Measurements from ENCODE around the gene DNAJC18.
"Not testable (repeated sequence)": the region's sequence is repeated elsewhere in the genome, so short reads cannot be mapped to it uniquely, and the experiment has no call there.

The DNAJC18 gene

DNA sequence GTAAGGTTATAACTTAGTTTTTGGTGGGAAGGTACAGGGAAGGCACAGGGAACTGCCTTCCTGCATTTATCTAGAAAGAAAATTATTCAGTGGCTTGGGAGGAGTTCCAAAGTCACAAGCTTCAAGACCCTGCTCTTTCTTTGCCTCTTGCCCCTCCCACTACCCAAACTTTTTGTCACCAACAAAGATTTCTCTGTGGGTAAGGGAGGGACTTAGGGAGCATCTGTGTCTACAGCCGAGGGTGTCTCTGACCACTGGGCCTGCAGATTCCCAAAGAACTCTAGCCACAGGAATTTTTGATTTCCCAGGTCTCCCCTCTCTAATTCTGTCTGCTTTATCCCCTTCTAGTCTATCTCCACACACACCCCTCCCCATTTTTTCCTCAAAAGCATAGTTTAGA, 21.1 kb upstream of the DNAJC18 start:
- DNase-seq: no peak

DNA sequence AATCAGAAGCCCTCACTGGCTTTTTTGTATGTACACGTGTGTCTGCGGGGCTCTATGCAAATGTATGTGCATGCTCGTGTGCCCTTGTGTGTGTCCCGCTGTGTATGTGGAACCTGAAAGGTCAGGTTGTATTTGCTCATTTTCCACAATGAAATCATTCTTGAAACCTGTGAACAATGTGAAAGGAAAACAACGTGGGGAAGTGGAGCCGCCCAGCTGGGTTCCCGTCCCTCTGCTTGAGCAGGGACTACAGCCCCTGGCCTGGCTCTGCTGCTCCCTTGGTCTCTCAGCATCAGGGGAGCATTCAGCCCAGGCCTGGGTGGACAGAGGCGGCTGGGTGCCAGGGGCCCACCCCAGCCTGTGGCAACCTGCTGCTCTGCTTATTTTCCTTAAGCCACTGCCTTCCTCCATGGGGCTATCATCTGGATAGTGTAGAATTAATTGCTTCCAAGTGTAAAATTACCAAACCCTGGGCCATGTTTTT, 20.2 kb upstream of the DNAJC18 start:
- peak; percentile 66 to 72 for DNase-seq

DNA sequence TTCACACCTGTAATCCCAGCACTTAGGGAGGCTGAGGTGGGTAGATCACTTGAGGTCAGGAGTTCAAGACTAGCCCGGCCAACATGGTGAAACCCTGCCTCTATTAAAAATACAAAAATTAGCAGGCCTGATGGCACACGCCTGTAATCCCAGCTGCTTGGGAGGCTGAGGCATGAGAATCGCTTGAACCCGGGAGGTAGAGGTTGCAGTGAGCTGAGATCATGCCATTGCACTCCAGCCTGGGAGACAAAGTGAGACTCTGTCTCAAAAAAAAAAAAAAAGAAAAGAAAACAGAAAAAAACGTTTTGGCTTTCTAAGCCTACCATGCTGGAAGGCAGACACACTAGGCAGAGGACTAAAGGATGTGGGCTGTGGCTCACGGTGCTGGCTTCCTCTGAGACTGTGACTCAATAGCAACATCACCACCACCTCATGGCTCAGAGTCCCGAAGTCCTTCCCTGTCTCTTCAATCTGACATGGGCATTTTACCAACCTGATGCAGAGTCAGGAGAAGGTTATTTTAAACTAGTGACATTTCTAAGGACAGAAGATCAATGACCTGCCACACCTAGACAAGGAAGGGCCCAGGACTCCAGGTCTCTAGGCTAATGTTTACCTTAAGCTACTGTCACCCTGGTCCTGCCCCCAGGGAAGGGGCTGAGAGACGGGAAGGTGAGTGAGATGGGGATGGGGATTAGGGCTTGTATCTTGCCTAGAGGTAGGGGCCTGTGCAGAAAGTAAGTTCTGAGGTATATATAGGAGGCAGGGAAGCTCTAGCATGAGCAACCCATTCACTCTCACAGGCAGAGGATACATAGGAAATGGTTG, 19.5 kb upstream of the DNAJC18 start:
- DNase-seq: peak; percentile 74 to 80

DNA sequence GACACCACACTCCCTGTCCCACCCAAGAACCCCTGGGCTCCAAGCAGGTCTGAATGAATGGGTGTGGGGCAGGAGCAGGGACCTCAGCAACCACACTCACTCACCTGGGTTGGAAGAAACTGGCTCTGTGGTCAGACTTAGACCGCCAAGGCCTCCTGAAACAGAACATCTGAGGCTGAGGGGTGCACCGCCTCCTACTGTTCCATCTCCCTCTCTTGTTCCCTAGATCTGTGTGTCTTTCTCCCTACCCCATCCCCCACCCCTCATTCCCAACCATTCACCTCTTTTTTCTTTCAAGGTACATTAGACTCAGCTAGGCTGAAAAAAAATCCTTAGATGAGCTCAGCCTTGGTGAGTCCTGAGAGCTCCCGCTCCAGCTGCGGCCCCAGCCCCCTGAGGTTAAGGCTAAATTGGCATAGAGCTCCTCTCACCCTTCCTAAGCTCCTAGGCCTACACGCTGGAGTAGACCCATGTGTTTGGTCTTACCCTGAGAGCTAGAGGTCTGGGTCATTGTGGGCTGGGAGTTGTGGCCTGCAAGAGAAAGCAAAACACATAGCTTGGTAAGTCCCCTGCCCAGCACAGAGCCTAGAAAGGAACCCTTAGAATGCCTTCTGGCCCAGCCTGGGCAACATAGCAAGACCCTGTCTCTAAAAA, 18.5 kb upstream of the DNAJC18 start:
- peak; percentile 46 to 56 for DNase-seq

DNA sequence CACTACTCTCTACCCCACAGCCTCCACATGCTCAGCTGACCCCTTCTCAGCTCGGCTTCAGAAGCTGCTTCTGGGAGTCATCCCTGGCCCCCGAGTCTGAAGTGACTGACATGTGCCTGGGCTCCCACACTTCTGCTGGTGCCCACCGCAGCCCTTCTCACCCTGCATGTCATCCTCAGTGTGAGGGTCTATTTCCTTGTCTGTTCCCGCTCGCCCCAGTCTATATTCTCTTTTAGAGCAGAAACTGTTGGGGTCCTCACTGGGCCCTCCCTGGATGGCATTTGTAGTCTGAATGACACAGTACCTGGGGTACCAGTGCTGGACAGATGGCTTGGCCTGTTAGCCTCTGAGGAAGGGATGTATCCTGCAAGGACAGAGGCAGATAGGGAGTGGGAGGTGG, 17.9 kb upstream of the DNAJC18 start:
- DNase-seq: no peak

DNA sequence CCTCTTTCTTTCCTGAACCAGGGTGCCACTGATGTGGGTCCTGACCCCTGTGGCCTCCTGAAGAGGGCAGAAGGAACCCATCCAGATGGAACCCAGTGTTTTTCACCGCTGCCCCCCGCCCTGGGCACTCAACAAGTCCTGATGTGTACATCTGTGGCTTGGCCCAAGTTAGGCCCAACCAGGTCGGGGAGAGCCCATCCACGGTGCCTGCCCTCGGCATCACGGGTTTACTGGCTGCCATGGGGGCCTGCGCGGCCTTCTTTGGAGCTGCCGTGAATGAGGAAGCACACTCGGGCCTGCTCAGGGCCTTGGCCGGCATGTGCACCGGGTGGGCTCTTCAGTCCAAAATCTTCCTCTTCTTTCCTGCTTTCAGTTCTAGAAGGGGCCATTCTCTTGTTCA, 17.5 kb upstream of the DNAJC18 start:
- DNase-seq: no peak

DNA sequence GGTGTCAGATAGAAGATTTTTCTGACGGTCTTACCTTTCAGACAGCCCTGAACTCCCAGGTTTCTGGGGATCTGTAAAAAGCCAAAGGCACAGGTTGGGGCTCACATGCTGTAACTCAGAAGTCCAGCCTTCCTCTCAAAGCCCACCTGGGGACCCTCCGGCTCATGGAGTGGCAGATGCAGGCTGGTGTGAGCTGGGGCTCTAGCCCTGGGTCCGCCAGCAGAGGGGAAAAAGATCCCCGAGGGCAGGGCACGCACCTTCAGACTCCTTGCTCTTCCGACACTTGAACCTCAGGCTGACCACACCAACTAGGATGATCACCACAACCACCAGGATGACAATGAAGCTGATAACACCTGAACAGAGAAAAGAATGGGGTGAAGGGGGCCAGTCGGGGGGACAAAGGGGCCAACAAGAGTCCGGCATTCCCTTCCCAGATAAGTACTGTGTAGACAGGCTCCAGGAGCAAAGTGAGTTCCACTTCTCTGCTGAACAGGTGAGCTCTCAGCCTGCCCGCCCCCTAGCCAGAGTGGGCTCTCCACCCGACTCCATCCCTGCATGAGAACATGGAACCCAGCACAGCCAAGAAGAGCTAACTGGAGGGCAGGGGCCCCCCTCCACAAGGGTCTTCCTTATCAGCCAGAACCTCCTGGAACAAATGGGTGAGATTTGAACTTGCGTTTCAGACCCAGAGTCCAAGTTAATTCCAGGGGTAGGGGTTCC, 15.4 kb upstream of the DNAJC18 start:
- DNase-seq: no peak

DNA sequence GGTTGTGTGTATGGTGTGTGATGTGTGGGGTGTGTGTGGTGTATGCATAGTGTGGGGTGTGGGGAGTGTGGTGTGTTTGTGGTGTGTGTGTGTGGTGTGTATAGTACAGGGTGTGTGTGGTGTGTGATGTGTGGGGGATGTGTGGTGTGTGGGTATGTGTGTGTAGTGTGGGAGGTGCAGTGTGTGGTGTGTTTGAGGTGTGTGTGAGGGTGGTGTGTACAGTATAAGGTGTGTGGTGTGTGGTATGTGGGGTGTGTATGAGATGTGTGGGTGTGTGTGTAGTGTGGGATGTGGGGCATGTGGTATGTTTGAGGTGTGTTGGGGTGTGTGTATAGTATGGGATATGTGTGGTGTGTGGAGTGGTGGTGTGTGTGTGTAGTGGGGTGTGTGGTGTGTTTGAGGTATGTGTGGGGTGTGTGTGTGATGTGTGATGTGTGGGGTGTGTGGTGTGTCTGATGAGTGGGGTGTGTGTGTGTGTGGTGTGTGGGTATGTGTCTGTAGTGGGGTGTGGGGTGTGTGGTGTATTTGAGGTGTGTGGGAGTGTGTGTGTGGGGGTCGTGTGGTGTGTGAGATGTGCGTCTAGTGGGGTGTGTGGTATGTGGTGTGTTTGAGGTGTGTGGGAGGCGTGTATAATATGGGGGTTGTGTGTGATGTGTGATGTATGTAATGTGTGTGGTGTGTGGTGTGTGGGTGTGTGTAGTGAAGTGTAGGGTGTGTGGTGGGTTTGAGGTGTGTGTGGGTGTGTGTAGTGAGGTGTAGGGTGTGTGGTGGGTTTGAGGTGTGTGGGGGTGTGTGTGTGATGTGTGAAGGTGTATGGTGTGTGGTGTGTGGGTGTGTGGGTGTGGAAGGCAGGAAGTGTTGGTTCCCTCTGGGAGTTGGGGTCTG, 14.6 kb upstream of the DNAJC18 start:
- no peak for DNase-seq

DNA sequence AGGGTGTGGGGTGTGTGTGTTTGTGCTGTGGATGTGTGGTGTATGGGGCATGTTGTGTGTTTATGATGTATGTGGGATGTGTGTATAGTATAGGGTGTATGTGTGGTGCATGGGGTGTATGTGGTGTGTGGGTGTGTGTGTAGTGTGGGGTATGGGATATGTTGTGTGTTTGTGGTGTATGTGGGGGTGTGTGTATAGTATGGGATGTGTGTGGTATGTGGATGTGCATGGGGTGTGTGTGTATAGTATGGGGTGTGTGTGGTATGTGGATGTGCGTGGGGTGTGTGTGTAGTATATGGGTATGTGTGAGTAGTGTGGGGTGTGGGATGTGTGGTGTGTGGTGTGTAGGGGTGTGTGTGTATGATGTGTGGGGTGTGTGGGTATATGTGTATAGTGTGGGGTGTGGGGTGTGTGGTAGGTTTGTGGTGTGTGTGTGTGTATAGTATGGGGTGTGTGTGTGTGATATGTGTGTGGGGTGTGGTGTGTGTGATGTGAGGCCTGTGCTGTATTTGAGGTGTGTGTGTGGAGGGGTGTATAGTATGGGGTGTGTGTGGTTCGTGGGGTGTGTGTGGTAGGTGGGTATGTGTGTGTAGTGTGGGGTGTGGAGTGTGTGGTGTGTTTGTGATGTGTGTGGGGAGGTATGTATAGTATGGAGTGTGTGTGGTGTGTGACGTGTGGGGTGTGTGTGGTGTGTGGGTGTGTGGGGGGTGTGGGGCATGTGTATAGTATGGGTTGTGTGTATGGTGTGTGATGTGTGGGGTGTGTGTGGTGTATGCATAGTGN, 12.7 kb upstream of the DNAJC18 start:
- DNase-seq: no peak

DNA sequence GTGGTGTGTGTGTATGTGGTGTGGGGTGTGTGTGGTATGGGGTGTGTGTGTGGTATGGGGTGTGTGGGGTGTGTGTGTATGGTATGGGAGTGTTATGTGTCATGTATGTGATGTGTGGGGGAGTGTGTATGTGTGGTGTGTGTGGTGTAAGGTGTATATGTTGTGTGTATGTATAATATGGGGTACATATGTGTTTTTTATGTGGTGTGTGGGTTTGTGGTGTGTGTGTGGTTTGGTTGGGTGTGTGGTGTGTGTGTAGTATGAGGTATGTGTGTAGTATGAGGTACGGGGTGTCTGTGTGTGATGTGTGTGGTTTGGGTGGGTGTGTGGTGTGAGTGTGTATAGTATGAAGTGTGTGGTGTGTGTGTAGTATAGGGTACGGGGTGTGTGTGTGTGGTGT, 11.9 kb upstream of the DNAJC18 start:
- DNase-seq: no peak

DNA sequence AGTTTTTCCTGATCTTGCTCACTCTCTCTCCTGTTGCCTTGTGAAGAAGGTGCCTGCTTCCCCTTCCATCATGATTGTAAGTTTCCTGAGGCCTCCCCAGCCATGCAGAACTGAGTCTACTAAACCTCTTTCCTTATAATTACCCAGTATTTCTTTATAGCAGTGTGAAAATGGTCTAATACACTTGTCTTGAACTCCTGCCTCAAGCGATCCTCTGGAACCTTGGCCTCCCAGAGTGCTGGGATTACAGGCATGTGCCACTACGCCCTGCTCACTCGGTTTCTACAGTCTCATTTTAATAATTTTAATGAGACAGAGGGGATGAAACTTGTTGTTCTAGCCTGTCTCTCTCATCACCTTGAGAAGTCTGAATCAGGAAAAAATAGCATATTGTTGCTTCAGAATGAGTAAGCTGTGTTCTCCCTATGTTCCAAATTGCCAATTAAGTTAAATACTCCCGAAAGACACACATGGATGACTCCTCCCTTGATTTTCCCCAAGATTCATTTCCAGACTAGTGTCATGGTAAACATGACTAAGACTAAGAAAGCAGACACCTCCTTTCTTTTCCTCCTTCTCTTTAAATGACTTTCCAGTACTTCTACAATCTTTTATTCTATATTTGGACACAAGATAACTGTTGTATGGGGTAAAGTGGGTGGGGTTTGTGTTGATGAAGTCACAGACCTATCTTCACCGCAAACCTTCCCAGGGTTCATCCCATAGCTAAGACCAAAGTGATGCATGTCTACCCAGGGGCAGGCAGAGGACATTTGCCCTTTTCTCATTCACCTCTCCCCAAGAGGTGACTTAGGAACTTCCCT, 7.8 kb upstream of the DNAJC18 start:
- peak; percentile 52 to 67 for DNase-seq

DNA sequence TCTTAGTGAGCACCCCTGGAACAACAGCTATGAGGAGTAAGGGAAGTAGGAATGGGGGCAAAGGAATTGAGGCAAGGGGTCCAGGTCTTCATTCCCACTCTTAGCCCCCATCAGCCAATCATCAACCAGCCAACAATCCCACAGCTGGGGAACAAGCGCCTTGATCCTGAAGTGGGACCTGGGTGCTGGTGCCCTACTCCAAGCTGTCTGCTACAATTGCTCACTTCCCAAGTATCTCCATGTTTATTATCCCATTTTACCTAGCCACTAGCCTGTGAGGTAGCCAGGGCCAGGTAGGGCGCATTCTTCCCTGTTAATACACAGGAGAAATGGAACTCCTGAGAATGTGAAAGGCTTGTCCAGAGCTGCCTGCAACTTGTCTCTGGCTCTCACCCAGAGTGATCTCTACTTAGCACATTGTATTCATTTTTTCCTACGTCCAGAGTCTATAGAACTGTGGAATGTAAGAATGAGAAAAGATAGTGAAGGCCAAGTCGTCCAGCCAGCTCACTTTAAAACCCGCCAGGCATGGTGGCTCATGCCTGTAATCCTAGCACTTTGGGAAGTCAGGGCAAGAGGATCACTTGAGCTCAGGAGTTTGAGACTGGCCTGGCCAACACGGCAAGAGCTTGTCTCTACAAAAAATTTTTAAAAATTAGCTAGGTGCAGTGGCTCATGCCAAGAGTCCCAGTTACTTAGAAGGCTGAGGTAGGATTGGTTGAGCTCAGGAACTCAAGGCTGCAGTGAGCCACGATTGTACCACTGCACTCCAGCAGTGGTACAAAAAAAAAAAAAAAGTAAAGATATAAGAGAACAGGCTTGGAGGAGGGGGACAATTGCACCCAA, 6.2 kb upstream of the DNAJC18 start:
- DNase-seq: peak in 1 of 2 experiments; percentile 29

DNA sequence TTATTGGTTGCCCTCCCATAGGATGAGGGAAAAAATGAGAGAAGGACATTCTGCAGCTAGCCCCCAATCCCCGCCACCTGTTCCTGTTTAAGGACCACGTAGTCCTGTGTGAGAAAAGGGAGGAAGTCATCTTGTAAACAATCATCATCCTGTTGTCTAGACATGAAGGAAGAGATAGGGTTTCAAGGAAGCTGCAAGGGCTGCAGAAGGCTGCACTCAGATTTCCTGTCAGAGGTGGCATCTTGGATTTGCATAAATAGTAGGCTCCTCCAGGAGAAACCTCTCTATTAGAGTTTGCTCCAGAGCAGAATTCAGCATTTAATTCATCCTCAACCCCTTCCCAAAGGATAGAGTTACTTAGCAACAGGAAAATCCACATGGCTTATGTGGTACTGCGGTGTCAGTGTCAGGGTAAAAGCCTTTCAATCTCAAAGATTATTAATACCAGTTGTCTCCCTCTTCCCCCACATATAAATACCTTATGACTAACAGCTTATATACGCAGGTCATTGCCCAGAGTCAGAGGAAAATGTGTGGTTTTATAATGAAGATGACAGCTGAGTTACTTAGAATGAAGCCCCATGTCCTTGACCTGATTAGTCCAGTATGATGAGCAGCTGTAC, 4.6 kb upstream of the DNAJC18 start:
- DNase-seq: no peak

DNA sequence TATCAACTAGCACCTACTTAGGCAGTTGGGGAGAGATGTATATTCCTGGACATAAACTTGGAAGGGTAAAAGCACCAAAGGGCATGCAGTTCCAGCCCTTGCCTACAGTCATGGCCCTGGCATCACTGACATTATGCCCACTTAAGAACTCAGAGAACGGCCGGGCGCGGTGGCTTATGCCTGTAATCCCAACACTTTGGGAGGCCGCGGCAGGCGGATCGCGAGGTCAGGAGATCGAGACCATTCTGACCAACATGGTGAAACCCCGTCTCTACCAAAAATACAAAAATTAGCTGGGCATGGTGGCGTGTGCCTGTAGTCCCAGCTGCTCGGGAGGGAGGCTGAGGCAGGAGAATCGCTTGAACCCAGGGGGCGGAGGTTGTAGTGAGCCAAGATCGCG, 1.1 kb upstream of the DNAJC18 start:
- not testable (repeated sequence) for DNase-seq

DNA sequence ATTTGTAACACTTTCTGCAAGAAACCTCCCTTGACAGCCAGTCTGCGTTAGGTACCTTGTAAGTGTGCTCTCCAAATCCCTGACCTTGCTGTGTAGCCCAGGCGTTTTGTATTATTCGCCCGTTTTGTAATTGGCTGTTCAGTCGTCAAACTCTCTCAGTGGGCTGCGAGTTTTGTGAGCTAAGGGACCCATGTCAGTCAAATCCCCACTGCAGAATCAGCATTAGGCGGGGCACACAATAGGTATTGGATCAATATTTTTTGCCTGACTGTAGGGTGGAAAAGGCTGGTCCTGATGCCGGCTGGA, 665 bp downstream of the DNAJC18 start:
- DNase-seq: no peak

DNA sequence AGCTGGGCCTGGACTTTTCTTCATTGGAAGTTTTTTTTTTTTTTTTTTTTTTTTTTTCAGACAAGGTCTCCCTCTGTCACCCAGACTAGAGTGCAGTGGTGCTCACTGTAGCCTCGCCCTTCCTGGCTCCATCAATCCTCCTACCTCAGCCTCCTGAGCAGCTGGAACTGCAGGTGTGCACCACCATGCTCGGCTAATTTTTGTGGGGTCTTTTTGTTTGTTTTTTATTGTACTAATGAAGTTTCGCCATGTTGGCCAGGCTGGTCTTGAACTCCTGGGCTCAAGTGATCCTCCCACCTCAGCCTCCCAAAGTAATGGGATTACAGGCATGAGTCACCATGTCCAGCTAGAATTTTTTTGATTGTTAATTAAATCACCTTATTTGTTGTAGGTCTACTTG, 3.6 kb downstream of the DNAJC18 start:
- no peak for DNase-seq

DNA sequence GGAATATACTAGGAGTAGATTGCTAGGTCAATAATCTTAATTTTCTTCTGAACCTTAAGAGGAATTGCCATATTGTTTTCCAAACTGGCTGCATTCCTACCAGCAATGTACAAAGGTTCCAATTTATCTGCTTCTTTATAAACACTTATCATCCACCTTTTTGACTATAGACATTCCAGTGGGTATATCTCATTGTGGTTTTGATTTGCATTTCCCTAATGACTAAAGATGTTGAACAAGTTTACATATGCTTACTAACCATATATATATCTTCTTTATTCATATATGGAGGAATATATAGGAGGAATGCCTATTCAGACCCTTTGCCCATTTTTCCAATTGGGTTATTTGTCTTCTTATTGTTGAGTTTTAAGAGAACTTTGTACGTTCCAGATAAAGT, 7.6 kb downstream of the DNAJC18 start:
- DNase-seq: no peak

DNA sequence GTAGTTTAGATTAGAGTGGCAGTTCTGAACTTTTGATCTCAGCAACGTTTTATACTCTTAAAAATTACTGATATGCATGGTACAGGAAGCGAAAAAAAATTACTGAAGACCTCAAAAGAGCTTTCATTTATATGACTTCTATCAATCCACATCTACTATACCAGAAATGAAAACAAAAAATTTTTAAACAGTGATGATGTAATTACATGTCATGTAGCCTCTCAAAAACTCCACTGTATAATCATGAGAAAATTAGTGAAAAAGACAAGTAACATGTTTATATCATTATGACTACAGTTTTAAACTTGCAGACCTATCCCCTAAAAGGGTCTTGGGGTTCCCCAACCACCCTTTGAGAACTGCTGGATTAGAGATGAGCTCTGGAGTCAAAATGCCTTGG, 9.3 kb downstream of the DNAJC18 start:
- no peak for DNase-seq

DNA sequence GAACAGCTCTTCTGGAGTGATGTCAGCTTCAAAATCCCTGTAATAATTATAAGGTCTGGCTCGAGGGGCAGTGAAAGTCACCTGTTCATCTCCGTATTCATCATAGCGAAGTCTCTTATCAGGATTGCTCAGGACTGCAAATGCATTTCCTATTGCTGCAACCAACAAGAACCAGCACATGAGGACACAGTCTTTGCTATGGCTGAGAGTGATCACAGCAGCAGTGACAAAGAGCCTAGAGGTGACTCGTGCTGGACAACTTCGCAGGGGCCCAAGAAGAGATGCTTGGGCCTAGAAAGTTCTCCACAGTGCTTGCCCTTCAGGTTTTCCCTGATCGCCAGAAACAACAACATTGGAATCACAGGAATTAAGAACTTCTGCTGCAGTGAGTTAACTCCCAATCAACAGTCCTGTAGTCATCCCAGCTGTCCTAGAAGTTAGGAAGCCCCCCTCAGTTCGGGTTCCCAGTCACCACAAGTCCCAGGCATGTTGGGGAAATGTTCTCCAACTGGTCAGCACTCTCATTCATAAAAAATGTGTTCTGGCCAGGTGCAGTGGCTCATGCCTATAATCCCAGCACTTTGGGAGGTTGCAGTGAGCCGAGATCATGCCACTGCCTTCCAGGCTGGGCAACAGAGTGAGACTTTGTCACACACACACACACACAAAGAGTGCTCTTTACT, 13.0 kb downstream of the DNAJC18 start:
- no peak for DNase-seq
